Lung (tissue), 12 donors: ENCODE measurements around the gene PDE2A. TPM values are rescaled to one million over a fixed set of nuclear protein-coding genes. Genes with fewer than 3 reads are reported as not detected.
A peak's percentile ranks its signal among the peaks of the same experiment; 100 is the strongest.

Experiments
- ATAC-seq: fragments of 200-7000 bp; cut with Tn5 transposase; one replicate; pipeline ENCODE4 v1.9.1; 2020; ENCODE audit warnings: moderate number of reproducible peaks; ENCODE audit not compliant: insufficient read depth, low FRiP score
- DNase-seq, 3 donors: peaks; one replicate each; pipeline ENCODE4 v3.0.0-alpha.2; 2013 to 2017
- H3K27ac ChIP-seq, 2 donors: one replicate each; pipeline ENCODE4 v1.5.1; 2013; ENCODE audit warnings: mild to moderate bottlenecking in 2 of 2, moderate library complexity in 2 of 2, control low read depth in 1 of 2, inconsistent platforms in 1 of 2, low read depth in 1 of 2, low read length in 1 of 2
- H3K27me3 ChIP-seq, 3 donors: one replicate each; pipeline ENCODE4 v1.5.1; 2013; ENCODE audit warnings: low read length in 2 of 3; ENCODE audit not compliant: control insufficient read depth in 3 of 3, insufficient read depth in 3 of 3
- H3K36me3 ChIP-seq, 4 donors: one replicate each; pipeline ENCODE4 v1.5.1; 2013; ENCODE audit warnings: low read length in 4 of 4, mild to moderate bottlenecking in 1 of 4, moderate library complexity in 1 of 4; ENCODE audit not compliant: control insufficient read depth in 4 of 4, insufficient read depth in 4 of 4
- H3K4me1 ChIP-seq, 5 donors: one replicate each; pipeline ENCODE4 v1.5.1; 2013; ENCODE audit warnings: low read length in 5 of 5, mild to moderate bottlenecking in 2 of 5, moderate library complexity in 1 of 5; ENCODE audit not compliant: control insufficient read depth in 5 of 5, insufficient read depth in 5 of 5
- H3K4me3 ChIP-seq: one replicate; pipeline ENCODE4 v1.5.1; 2013; ENCODE audit warnings: mild to moderate bottlenecking, control low read depth, moderate library complexity
- H3K9ac ChIP-seq, 2 donors: one replicate each; pipeline ENCODE4 v1.5.1; 2013; ENCODE audit warnings: low read length in 2 of 2, control low read depth in 1 of 2; ENCODE audit not compliant: insufficient read depth in 1 of 2
- H3K9me3 ChIP-seq, 4 donors: one replicate each; pipeline ENCODE4 v1.5.1; 2013; ENCODE audit warnings: low read length in 3 of 4, mild to moderate bottlenecking in 1 of 4, moderate library complexity in 1 of 4; ENCODE audit not compliant: control insufficient read depth in 4 of 4, insufficient read depth in 3 of 4
- WGBS, 2 donors: extraction: QIAGEN DNeasy Blood & Tissue Kit; methylation state at CpG; one replicate each; pipeline ENCODE4 v1.1.7; 2013; 5-methylcytosine and 5-hydroxymethylcytosine counted together
- polyA plus RNA-seq, 2 donors: library from polyadenylated mRNA; stranded (reverse); fragments of 200-250 nt; gene quantifications; one replicate each; pipeline ENCODE4 v1.2.1, GENCODE V29; 2013
- total RNA-seq, 2 donors: library from RNA; depleted of rRNA in 1 of 2; stranded (reverse); fragments of >200 nt in 1 of 2; gene quantifications; one replicate each; pipeline ENCODE4 v1.2.1, GENCODE V29; 2014 to 2021
- TF ChIP-seq, protein P1 (sequence below): IDR thresholded peaks from 2 replicates; pipeline ENCODE4 v1.5.1; 2012; ENCODE audit warnings: mild to moderate bottlenecking; ENCODE audit errors: control extremely low read depth, extremely low read depth
- donor health status: control.
- donor health status: control.
- donor health status: Bipolar disorder and iron deficiency.
- donor health status: healthy.
- donor health status: DM: yes; HTN: yes; CAD: no.

The PDE2A gene
- total and polyA plus RNA-seq, 4 donors = 7.7 to 20.5 (median 12.7) TPM

DNA sequence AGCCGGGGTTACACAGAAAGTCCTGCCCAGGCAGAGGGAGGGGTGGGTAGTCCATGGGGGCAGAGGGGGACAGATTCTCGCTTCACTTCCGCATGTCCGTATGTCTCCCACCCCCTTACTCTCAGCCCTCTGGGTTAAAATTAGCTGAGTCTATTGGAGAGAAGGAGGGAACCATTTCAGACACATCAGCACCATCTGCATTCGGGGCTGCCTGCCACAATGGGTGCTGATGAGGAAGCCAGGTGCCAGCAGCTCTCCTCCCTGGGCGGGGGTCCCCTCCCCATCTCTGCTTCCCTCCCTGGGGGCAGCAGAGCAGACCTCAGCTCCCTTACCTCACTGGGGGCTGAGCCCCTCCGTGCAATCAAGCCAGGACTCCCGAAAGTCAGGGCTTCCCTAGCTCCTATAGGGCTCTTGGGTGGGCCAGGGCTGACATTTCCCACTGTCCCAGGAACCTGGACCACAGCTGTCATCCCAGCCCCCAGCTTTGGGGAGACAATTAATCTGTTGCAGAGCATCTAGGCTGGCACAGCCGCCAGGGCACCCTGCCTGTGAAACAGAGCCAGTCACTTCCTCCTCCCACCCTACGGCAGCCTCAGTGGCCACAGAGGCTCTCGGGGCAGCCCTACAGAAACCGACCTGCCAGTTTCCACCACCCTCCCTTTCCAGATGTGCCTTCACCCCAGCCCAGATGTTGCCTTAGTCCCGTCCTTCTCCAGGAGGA is 67.3 kb downstream of the PDE2A start:
- 54 to 59% methylated on average over 13 of the region's 13 CpGs for WGBS, 2 donors
- peak overlapping the region in 1 of 2 donors; percentile 23 for H3K27ac ChIP-seq
- H3K4me3 ChIP-seq = no peak overlapping the region
- DNase-seq (peak in 1 of 3 donors; percentile 21), ATAC-seq (no peak)
- TF ChIP-seq, protein P1, sequence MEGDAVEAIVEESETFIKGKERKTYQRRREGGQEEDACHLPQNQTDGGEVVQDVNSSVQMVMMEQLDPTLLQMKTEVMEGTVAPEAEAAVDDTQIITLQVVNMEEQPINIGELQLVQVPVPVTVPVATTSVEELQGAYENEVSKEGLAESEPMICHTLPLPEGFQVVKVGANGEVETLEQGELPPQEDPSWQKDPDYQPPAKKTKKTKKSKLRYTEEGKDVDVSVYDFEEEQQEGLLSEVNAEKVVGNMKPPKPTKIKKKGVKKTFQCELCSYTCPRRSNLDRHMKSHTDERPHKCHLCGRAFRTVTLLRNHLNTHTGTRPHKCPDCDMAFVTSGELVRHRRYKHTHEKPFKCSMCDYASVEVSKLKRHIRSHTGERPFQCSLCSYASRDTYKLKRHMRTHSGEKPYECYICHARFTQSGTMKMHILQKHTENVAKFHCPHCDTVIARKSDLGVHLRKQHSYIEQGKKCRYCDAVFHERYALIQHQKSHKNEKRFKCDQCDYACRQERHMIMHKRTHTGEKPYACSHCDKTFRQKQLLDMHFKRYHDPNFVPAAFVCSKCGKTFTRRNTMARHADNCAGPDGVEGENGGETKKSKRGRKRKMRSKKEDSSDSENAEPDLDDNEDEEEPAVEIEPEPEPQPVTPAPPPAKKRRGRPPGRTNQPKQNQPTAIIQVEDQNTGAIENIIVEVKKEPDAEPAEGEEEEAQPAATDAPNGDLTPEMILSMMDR = no peak
- peaks cover 0 to 6% (median 0%) of the 10 kb centered on the region in 3 donors for H3K27me3 ChIP-seq
- H3K9ac ChIP-seq = no peak overlapping the region
- H3K36me3 ChIP-seq = no peaks in the 10 kb centered on the region
- H3K4me1 ChIP-seq = peaks cover 0 to 19% (median 5%) of the 10 kb centered on the region in 5 donors
- no peaks in the 10 kb centered on the region for H3K9me3 ChIP-seq

DNA sequence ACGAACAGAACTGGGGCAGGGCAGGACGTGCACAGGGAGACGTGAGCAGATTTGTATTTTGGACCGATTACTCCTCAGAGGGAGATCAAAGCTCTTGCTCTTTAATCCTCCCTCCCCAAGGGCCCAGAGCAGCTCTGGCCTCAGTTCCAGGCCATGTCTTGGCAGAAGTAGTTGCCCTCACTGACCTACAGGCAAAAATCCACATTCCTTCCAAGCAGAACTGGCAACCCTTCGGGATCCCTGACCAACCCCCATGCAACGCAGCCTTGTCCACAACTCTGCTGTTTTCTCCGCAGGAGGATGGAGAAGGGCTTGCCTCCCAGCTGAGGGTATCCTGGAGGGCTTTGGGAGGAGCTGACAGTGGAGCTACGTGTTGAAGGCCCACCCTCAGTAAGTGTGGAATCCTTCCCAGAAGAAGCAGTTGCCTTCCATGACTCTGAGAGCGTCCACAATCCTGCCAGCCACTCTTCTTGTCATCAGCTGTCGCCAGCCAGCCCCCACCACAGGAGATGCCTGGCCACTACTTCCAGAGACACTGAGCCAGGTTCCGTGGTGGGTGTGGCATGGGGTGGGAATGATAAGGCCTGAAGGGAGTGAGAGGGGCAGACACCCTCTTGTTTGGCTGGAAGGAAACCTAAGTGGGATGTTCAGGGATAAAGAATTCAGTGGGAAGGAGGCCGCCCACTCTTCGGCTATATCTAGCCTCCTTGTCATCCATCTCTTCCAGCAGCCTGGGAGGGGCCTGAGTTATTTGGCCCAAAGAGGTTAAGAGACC is 68.1 kb downstream of the PDE2A start:
- Histone ChIP-seq H3K36me3 (no peaks in the 10 kb centered on the region), H3K4me1 (peaks cover 0 to 19% (median 5%) of the 10 kb centered on the region in 5 donors), H3K9ac (no peak overlapping the region), H3K4me3 (no peak overlapping the region), H3K27ac (peak overlapping the region in 1 of 2 donors; percentile 23), H3K9me3 (no peaks in the 10 kb centered on the region), H3K27me3 (peaks cover 0 to 4% (median 0%) of the 10 kb centered on the region in 3 donors)
- DNase-seq (peak in 2 of 3 donors; percentile 47 to 63), ATAC-seq (no peak)
- 67 to 87% methylated on average over 13 of the region's 13 CpGs for WGBS, 2 donors
- TF ChIP-seq, protein P1 = no peak

DNA sequence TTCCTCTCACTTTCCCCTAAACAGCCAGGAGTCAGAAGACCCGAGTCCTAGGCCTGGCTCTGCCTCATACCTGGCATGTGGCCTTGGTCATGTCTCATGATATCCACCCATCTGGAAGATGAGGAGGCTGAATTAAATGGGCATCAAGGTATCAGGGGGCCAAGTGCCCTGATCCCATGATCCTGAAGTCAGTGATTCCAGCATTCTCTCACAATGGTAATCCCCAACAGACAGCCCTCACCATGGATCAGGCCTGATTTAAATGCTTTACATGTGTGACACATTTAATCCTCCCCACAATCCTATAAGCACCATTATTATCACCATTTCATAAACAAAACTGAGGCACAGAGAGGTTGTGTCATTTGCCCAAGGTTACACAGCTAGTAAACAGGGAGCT is 70.0 kb downstream of the PDE2A start:
- WGBS, 2 donors = 62 to 67% methylated on average over 1 of the region's 1 CpG
- H3K27ac ChIP-seq = no peak overlapping the region
- no peaks in the 10 kb centered on the region for H3K36me3 ChIP-seq
- no peaks in the 10 kb centered on the region for H3K9me3 ChIP-seq
- peaks cover 0 to 14% (median 0%) of the 10 kb centered on the region in 3 donors for H3K27me3 ChIP-seq
- H3K4me1 ChIP-seq = peaks cover 0 to 19% (median 5%) of the 10 kb centered on the region in 5 donors
- no peak overlapping the region for H3K4me3 ChIP-seq
- no peak overlapping the region for H3K9ac ChIP-seq
- TF ChIP-seq, protein P1 = no peak
- no peak for ATAC-seq
- DNase-seq = no peak
